HG02884 (cell line): ENCODE results near the gene TRAF3IP1.
"Not testable (repeated sequence)": the region's sequence is repeated elsewhere in the genome, so short reads cannot be mapped to it uniquely, and the experiment has no call there.

ENCODE experiments used
- ATAC-seq: cut with Tn5 transposase; IDR thresholded peaks from one replicate; pipeline ENCODE4 v1.9.1; 2021; ENCODE audit warnings: mild to moderate bottlenecking, moderate library complexity; ENCODE audit not compliant: unreplicated experiment

The TRAF3IP1 gene

DNA sequence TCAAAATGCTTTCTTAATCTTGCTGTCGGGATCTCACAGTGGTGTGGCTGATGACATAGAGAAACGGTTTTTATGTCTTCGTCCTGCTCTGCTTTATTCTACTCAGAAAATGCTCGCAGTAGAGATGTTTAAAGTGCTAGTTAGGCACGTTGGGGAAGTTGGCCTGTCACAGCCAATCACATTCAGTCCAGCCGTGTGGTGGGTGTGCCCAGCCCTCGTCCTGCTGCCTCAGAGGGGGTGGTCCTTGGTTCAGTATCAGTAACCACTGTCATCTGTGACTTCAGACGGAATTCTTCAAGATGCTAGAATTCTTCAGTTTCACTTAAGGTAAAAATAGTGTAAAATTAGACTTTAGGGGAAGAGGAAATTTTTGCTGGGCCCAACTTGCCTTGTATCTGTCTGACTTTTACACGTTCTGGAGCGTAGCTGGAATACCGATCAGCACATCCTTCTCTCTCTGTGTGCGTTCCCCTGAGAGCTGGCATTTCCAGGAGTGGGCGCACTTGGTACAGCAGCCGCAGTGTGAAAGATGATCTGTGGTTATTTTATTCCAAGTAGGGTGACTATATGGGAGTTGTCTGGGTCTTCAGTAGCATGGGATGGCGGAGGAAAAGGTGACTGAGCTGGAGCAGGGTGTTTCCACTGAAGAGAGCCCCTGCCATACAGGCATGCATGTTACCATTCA lies 18.5 kb downstream of the TRAF3IP1 start:
- no peak for ATAC-seq

DNA sequence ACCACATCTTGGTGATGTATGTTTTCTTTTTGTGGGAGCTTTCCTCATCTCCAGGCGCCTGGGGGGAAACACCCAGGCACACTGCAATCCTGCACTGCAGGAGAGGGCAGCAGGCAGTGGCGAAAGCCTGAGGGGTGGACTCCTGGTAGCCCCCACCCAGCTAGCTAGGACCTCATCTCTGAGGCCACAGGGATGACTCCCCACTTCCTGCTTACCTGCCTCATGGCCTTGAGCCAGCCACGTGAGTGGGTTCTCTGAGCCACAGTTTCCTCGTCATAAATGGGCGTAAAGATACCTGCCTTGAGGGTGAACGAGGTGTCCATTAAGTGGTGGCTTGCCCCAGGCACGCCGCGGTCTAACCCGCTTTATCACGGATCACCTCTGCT lies 19.1 kb downstream of the TRAF3IP1 start:
- no peak for ATAC-seq

DNA sequence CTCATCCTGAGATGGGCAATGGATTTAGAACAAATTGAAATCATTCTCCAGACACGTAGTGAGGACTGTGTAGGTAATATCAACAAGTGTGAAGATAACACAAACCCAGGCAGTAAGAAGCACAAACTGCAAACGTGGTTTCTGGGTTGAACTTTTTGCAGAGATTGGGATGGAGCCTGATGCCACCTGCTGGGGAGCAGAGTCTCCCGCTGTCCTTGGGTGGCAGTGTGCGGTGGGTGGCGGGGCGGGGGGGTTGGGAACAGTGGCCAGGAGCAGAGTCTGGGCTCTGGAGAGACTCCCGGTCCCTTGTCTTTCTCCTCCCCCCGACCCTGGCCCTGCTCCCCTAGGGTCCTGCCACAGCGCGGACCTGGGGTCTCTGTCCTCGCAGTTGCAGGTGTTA lies 19.5 kb downstream of the TRAF3IP1 start:
- ATAC-seq = no peak

DNA sequence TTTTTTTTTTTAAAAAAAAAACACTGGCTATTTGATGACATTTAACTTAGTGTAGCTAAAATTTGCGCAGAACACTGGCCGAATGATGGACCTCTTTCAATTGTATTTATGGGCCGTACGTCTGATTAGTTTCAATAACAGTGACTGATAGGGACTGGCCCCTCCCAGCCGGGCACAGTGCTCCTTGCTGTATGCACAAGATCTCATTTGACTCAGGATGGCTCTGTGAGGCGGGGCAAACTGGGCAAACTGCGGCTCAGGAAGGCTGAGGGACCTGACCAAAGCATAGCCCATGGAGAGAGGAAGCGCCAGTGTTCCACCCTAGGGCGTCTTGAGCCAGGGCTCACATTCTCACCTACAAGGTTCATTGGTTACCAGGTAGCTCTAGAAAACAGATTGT lies 21.2 kb downstream of the TRAF3IP1 start:
- no peak for ATAC-seq

DNA sequence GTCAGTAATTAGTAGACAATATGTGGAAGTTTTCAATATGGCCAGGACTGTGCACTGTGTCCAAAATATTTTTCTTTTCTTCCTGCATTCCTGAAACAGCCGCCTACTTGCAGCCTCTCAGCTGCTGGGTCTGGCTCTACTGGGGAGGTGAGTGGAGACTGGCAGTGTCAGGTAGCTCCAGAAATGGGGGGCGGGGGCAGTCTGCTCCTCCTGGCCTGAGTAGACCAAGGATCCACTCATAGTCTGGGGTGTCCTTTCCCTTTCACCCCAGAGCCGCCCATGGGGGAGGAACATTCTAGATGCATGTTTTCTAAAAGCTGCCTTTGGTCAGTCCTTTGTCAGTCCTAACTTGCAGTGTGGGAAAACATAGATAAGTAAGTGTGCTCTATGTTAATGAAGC lies 23.7 kb downstream of the TRAF3IP1 start:
- ATAC-seq = no peak

DNA sequence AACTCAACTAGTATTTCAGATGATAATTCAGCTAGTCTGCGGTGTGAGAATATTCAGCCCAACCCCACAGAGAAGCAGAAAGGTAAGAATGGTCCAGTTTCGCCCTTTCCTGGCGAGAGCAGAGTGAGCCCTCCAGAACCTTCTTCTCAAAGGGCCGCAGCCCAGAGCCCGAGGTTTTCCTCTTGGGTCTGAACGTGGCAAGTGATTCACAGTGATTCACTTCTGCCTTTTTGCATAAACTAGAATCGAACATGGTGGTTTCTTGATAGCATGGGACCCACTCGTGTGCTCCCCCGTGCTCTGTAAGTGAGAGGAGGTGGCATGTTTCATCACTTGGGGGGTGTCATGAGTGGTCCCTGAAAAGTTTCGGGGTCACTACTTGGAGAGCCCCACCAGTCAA lies 24.2 kb downstream of the TRAF3IP1 start:
- no peak for ATAC-seq

DNA sequence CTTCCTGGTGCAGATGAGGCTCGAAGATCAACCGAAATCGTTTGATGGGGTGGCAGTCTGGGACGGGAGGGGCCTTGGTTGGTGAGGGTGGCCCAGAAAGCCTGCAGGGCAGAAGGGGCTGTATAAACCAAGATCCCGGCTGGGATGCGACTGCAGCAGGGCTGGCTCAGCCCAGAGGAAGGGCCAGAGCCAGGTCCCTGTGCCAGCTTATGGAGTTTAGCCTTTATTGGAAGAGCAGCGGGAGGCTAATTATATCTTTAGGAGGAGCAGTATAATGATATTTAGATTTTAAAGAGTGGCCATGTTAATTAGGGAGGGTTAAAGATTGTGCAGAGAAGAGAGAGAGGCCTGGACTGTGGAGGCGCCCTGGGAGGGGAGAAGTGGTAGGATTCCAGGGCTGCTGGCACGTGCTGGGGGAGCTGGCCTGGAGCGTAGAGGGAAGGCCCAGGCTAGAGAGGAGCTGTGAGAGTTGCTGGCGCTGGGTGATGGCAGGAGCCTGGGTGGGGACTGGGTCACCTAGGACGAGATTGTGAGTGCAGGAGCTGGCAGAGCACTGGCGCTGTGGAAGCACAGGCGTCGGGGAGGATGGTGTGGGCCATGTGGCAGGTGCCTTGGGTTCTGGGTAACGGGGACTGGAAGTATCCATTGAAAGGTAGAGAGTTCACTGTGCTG lies 25.1 kb downstream of the TRAF3IP1 start:
- no peak for ATAC-seq

DNA sequence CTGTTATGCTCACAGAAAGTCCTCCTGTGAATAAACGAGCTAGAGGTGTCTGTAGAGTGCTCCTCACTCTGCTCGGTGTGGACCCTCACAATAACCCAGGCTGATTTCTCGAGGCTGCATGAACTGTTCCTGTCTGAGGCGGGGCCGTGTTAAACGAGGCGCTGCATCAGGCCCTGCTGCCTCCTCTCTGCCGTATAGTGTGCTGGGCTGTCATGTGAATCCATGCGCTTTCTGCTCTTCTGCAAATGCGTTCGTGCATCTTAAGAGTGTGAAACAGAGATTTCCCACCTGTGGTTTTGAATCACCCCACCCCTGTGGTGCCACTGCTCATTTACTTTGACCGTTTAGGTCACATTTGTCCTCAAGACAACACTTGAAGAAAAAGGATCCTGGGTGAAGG lies 26.2 kb downstream of the TRAF3IP1 start:
- ATAC-seq = no peak

DNA sequence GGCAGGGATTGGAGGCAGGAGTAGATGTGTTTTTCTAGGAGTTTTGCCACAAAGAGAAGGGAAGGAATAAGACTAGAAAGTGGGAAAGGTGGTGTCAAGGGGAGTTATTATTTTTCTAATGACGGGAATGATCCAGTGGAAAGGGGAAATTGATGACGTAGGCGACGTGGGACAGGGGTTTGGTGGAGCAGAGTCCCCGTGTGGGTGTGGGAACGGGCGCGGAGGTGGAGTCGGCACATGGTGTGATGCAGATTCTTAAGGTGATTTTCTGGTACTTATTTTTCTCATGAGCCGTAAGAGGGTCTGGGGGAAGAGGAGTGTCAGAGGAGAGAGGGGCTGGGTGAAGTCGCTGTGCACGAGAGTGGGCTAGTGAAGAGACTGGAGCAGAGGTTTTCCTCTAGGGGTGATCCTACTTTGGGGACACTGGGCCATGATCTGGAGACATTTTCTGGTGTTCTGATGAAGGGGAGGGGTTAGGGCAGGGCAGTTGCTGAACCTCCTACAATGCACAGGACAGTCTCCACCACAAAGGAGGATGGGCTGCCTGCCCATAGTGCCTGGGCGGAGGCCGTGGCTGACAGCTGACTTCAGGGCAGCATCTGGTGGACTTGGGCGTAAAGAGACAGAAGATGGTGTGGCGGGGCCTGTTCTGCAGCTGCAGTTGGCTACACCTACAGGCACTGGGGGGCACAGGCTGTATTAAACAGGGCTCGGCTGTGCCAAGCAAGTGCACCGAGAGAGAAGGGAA lies 30.0 kb downstream of the TRAF3IP1 start:
- no peak for ATAC-seq

DNA sequence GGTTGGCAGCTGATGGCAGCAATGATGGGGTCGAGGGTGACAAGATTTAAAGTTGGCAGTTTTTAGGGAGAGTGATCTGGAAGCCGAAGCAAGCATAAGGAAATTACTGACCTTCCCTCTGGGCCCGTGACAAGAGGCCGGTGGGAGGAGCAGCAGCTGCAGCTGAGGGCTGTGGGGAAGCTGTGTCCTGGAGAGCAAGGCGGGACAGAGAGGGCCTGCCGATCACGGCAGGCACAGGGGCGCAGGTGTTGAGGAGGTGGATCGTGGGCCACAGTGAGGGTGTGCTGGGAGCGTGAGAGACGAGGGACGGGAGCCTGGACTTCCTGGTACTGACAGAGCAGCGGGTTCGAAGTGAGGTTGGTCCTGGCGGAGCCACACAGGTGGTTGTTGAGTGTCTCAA lies 31.0 kb downstream of the TRAF3IP1 start:
- no peak for ATAC-seq

DNA sequence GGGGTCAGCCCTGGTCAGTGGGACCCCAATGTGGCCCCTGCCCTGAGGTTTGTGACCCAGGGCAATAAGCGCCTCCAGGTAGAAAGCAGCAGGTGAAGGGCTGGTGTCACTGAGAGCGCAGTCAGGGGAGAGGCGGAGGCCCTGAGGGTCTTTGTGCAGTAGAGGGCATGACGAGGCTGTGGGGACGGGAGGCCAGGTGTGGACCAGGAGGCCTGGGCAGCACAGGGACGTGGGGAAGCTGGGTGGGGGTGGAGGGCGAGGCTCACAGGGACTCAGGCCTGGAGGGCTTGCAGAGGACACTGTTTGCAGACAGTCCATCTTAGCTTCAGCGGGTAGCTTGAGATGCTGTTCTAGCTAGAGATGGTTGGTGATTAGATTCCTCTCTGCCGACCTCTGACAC lies 32.0 kb downstream of the TRAF3IP1 start:
- ATAC-seq = no peak

DNA sequence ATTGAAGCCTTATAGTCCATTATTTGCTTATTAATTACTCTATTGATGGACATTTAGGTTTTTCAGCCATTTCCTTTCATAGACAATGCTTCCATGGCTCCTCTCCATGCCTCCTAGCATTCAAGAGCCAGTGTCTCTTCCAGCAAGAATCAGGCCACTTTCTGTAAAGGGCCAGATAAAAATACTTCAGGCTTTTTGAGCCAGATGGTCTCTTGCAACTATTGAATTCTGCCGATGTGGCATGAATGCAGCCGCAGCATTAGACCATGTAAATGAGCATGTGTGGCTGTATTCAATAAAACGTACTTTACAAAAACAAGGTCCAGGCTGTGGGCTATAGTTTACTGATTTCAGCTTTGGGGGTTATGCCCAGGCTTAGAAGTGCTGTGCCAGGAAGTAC lies 38.5 kb downstream of the TRAF3IP1 start:
- ATAC-seq = no peak

DNA sequence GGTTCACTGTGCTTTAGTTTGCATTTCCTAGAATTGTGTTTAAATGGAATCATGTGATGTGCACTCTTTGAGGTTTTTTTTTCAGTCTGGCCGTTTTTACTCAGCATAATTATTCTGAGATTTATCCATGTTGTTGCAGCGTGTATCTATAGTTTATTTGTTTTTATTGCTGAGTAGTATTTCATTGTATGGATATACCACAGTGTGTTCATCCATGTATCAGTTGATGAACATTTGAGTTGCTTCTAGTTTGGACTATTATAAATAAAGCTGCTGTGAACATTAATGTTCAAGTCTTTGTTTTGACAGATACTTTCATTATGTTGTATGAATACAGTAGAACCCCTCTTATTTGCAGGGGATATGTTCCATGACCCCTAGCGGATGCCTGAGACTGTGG lies 39.1 kb downstream of the TRAF3IP1 start:
- no peak for ATAC-seq

DNA sequence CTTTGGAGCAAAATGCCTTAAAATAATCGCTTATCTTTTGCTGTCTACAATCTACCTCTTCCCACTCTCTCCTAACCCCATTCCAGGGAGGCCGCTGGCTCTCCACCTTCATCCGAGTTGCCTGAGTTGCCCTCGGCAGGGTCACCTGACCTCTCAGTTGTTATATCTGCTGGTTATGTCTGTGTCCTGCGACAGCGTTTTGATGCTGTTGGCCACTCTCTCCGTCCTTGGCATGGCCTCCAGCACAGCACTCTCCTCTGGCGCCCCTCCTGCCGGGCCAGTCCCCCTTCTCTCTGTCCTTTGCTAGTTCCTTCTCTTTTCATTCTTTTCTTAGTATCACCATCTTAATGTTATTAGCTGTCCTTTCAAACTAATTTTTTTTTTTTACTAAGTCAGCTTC lies 41.6 kb downstream of the TRAF3IP1 start:
- no peak for ATAC-seq

DNA sequence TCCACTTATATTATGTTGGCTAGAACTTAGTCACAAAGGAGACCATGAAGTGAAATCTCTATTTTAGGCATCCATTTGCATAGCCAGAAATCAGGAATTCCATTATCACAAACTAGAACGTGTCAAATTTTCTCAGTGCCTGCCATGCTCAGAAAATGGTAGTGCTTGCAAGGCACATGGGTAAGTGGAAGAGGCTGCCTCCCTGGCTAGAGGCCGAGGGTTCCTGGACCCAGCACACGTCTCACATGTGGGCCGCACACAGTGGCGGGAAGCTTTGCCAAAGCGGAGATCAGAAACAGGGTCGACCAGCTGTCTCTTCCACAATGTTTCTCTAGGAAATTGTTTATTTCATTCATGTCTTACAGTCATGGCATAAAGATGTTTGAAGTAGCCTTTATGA lies 42.3 kb downstream of the TRAF3IP1 start:
- ATAC-seq = no peak

DNA sequence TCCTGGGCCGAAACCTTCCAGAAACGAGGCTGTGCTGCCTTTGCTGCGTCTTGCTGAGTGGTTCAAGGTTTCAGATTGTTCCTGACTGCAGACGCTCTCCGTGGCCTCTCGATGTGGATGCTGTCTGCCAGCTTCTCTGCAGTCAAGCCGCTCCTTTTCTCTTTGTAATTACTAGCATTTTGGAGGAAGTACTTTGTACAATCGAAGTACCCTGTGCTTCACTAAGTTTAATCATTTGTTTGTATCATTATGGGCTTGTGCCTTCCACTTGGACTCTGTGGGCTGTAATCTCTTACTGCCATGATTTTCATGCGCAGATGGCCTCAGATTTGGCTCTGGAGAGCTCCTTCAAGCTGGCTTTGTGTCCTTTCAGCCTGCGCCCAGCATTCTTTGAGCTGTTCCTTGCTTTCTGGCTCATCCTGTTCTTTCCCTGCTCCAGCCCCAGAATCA lies 49.3 kb downstream of the TRAF3IP1 start:
- ATAC-seq = no peak

DNA sequence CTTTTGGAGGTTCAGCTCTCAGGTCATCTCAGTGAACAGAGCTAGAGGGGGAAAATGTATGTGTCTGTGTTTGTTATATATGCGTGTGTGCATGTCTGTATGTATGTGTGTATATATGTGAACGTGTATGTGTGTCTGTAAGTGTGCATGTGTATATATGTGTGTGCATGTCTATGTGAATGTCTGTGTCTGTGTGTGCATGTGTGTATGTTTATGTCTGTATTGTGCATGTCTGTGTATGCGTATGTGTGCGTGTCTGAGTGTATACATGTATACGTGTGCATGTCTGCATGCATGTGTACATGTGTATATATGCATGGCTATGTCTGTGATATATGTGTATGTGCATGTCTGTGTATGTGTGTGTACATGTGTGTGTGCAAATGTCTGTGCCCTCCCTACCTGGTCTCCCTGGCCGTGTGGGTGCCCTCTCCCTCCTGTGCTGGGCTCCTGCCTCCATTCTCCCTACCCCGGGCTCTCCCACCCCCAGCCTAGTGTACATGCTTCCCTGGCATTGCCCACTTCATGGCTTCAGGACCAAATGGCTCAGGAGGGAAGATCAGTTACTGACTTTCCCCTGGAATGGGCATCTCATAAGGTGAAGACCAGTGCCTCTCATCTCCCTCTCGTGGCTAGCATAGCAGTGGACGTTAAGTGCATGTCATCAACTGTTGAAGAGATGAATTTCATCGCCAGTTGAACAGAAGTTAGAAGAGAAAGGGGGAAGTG lies 49.9 kb downstream of the TRAF3IP1 start:
- no peak for ATAC-seq

DNA sequence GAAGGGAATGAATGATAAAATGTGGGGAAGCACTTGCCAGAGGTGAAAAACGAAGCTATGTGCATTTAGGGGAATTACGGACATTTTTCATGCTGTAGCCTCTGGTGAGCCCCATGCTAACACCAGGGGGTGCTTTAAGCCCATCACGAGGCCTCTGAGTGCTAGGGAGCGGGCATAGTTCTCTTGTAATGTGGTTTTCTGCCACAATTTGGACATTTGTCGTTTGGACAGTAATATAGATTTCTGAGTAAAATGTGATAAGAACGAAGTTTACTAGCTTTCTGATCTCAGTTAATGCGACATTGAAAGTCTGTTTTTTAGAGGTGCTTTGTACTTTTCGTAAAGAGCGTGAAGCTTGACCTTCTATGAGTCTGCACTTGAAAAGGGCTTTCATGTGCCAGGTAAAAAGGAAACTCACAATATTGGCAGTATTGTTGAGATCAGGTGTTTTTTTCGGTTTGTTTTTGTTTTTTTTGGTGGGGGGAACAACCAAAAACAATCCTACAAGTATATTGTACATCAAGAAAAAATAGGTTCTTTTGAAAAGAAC lies 50.6 kb downstream of the TRAF3IP1 start:
- ATAC-seq = no peak

DNA sequence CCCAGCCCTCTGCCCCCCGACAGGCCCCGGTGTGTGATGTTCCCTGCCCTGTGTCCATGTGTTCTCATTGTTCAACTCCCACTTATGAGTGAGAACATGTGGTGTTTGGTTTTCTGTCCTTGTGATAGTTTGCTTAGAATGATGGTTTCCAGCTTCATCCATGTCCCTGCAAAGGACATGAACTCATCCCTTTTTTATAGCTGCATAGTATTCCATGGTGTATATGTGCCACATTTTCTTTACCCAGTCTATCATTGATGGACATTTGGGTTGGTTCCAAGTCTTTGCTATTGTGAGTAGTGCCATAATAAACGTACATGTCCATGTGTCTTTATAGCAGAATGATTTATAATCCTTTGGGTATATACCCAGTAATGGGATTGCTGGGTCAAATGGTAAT lies 52.0 kb downstream of the TRAF3IP1 start:
- not testable (repeated sequence) for ATAC-seq

DNA sequence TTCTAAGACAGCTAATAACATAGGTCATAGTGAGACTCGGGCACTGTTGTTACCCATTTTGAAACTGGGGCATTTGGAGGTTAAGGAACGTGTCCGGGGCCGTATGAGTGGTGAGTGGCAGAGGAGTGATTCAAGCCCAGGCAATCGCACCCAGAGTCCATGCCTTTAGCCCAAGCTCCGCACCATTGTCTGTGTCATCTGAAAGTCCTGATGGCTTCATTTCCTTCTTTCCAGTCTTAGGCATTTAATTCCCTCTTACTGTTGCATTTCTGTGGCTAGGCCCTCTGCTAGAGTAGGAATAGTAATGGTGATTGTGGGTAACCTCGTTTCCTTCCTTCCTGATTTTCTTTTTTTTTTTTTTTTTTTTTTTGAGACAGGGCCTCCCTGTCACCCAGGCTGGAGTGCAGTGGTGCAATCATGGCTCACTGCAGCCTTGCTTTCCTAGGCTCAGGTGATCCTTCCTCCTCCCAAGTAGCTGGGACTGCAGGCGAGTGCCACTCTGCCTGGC lies 56.6 kb downstream of the TRAF3IP1 start:
- no peak for ATAC-seq
